GM12878 (cell line): ENCODE data around the gene HDHD2. TPM values are rescaled to one million over a fixed set of nuclear protein-coding genes. Genes with fewer than 3 reads are reported as not detected.

Source experiments
- ATAC-seq: fragments of 200-7000 bp; cut with Tn5 transposase; 3 replicates; pipeline ENCODE4 v1.9.1; 2020; ENCODE audit warnings: mild to moderate bottlenecking, moderate library complexity
- BruUV-seq: library from RNA; stranded (reverse); fragments of 400-500 nt; replicated peaks from 2 replicates; lab custom pipeline; 2021; lab: Mats Ljungman, UMichigan
- CTCF ChIA-PET: fragments of 300-600 bp; sonication (Branson Sonifier 250); formaldehyde crosslinking; extraction: SDS; loops from one replicate; lab custom pipeline; 2021; ENCODE audit warnings: inconsistent platforms; lab: Yijun Ruan, JAX
- POLR2A ChIA-PET: fragments of 350-600 bp; formaldehyde crosslinking; extraction: SDS; loops from one replicate; lab custom pipeline; 2021; ENCODE audit warnings: inconsistent platforms; lab: Charles Lee
- RAD21 ChIA-PET: fragments of 300-600 bp; sonication (Branson Sonifier 250); formaldehyde crosslinking; loops from one replicate; lab custom pipeline; 2023; ENCODE audit warnings: antibody characterized with exemption; ENCODE audit not compliant: unreplicated experiment; lab: Charles Lee
- SMC1A ChIA-PET: fragments of 300-600 bp; sonication (Branson Sonifier 250); formaldehyde crosslinking; loops from one replicate; lab custom pipeline; 2023; ENCODE audit not compliant: unreplicated experiment, uncharacterized antibody; lab: Charles Lee
- DNase-seq: peaks from one replicate; pipeline ENCODE4 v3.0.0-alpha.2; 2011; ENCODE audit warnings: low read depth, low spot score
- FAIRE-seq: peaks from 3 replicates; lab custom pipeline; 2011; peaks lifted over from hg19 to GRCh38; lab: Jason Lieb, UNC
- H2AFZ ChIP-seq: 2 replicates; pipeline ENCODE4 v1.6.0; 2011; ENCODE audit warnings: low read depth, low read length, control low read depth; ENCODE audit not compliant: control insufficient read depth
- H3K27ac ChIP-seq: 2 replicates; pipeline ENCODE4 v1.5.1; 2011; ENCODE audit warnings: control low read depth; ENCODE audit not compliant: control insufficient read depth, insufficient read depth
- H3K27me3 ChIP-seq, 2 experiments: replicated peaks in 1 of 2; 2 replicates each; pipeline versions ENCODE4 v1.6.0 to v1.6.1; 2011; ENCODE audit warnings: low read length in 1 of 2; ENCODE audit not compliant: control insufficient read depth in 2 of 2, insufficient read depth in 2 of 2
- H3K36me3 ChIP-seq, 2 experiments: 2 replicates each; pipeline ENCODE4 v1.5.1; 2011; ENCODE audit warnings: low read length in 1 of 2; ENCODE audit not compliant: control insufficient read depth in 2 of 2, insufficient read depth in 2 of 2
- H3K4me1 ChIP-seq: 2 replicates; pipeline ENCODE4 v1.6.1; 2011; ENCODE audit warnings: mild to moderate bottlenecking, low read length, moderate library complexity, mixed read lengths; ENCODE audit not compliant: control insufficient read depth, insufficient read depth
- H3K4me2 ChIP-seq: 2 replicates; pipeline ENCODE4 v1.6.0; 2011; ENCODE audit warnings: control low read depth; ENCODE audit not compliant: control insufficient read depth, insufficient read depth
- H3K4me3 ChIP-seq: fragments of 200-600 bp; sonication (generic); 2 replicates; pipeline ENCODE4 v1.5.1; 2016
- H3K79me2 ChIP-seq: 2 replicates; pipeline ENCODE4 v1.6.0; 2011; ENCODE audit warnings: low read length; ENCODE audit not compliant: control insufficient read depth, insufficient read depth
- H3K9ac ChIP-seq: 2 replicates; pipeline ENCODE4 v1.8.0; 2011; ENCODE audit warnings: low read length, control low read depth, mixed read lengths; ENCODE audit not compliant: control insufficient read depth, insufficient read depth
- H3K9me3 ChIP-seq: replicated peaks from 3 replicates; pipeline ENCODE4 v1.5.1; 2011; ENCODE audit warnings: mild to moderate bottlenecking, low read length; ENCODE audit not compliant: control insufficient read depth, insufficient read depth
- H4K20me1 ChIP-seq: 2 replicates; pipeline ENCODE4 v1.6.0; 2011; ENCODE audit not compliant: control insufficient read depth, insufficient read depth
- CBFB ChIP-seq: IDR thresholded peaks from 2 replicates; pipeline ENCODE4 v1.6.1; 2016; ENCODE audit warnings: antibody characterized with exemption, low read depth
- CUX1 ChIP-seq: IDR thresholded peaks from 2 replicates; pipeline ENCODE4 v1.6.1; 2012; ENCODE audit warnings: improper control_type of control experiment, low read depth, low read length; ENCODE audit not compliant: insufficient replicate concordance
- ETV6 ChIP-seq, 2 experiments: fragments of 450-650 bp in 1 of 2; IDR thresholded peaks in 1 of 2; conservative IDR thresholded peaks in 1 of 2; 2 replicates each; pipeline ENCODE4 v1.6.1; 2014; ENCODE audit warnings: antibody characterized with exemption in 1 of 2, borderline replicate concordance in 1 of 2, low read depth in 1 of 2, mild to moderate bottlenecking in 1 of 2, moderate library complexity in 1 of 2
- GABPA ChIP-seq: IDR thresholded peaks from 2 replicates; pipeline ENCODE4 v1.6.1; 2014; ENCODE audit warnings: antibody characterized with exemption, low read depth, mild to moderate bottlenecking, inconsistent platforms
- HDAC6 ChIP-seq: fragments of 200-600 bp; sonication (generic); IDR thresholded peaks from one replicate; pipeline ENCODE4 v1.8.0; 2017; ENCODE audit warnings: antibody characterized with exemption; ENCODE audit not compliant: unreplicated experiment
- HDGF ChIP-seq: fragments of 450-650 bp; IDR thresholded peaks from 2 replicates; pipeline ENCODE4 v1.6.1; 2016; ENCODE audit warnings: antibody characterized with exemption
- IKZF1 ChIP-seq: fragments of 450-650 bp; conservative IDR thresholded peaks from 2 replicates; pipeline ENCODE4 v1.6.1; 2017; ENCODE audit warnings: antibody characterized with exemption, mild to moderate bottlenecking
- KDM1A ChIP-seq: fragments of 200-600 bp; sonication (generic); IDR thresholded peaks from 2 replicates; pipeline ENCODE4 v1.6.1; 2016; ENCODE audit warnings: borderline replicate concordance
- KLF5 ChIP-seq: fragments of 450-650 bp; IDR thresholded peaks from 2 replicates; pipeline ENCODE4 v1.6.1; 2014; ENCODE audit warnings: mild to moderate bottlenecking; ENCODE audit not compliant: partially characterized antibody
- PAX5 ChIP-seq: IDR thresholded peaks from 2 replicates; pipeline ENCODE4 v1.6.1; 2011; ENCODE audit warnings: low read depth, low read length, borderline replicate concordance
- SIN3A ChIP-seq: IDR thresholded peaks from 2 replicates; pipeline ENCODE4 v1.6.1; 2012; ENCODE audit warnings: low read depth, low read length, improper control_type of control experiment
- ZNF207 ChIP-seq: fragments of 450-650 bp; IDR thresholded peaks from 2 replicates; pipeline ENCODE4 v1.6.1; 2014; ENCODE audit warnings: antibody characterized with exemption, mild to moderate bottlenecking, borderline replicate concordance
- ZNF217 ChIP-seq: fragments of 450-650 bp; IDR thresholded peaks from 2 replicates; pipeline ENCODE4 v1.6.1; 2017; ENCODE audit warnings: antibody characterized with exemption, mild to moderate bottlenecking
- WGBS: methylation state at CpG from one replicate; pipeline ENCODE4 v1.1.6; 2016; ENCODE audit warnings: low lambda C conversion rate; ENCODE audit not compliant: insufficient replicate concordance, insufficient coverage; ENCODE audit errors: missing lambda C conversion rate; 5-methylcytosine and 5-hydroxymethylcytosine counted together
- in situ Hi-C: fragments of 300-500 bp; cut with MboI; formaldehyde crosslinking; loops from 9 replicates; pipeline ENCODE4 v1.14.3; 2018; ENCODE audit warnings: mixed read lengths
- intact Hi-C: fragments of 100-400 bp; cut with micrococcal nuclease; formaldehyde crosslinking; loops from one replicate; pipeline ENCODE4 v1.14.2; 2022; ENCODE audit not compliant: unreplicated experiment
- polyA plus RNA-seq, 11 experiments: library from polyadenylated mRNA; depleted of rRNA in 4 of 11; unstranded in 6 of 11; stranded (reverse) in 5 of 11; fragments of >200 nt; fragmentation: Nextera tagmentation in 4 of 11; fragmentation: Illumina TruSeq in 1 of 11; extraction: Ambion mirVana in 4 of 11; extraction: Trizol in 1 of 11; gene quantifications; 1 replicate in 1 of 11; 2 replicates in 10 of 11; pipeline versions ENCODE4 v1.2.1 to v1.2.3, GENCODE V29; 2011 to 2016; ENCODE audit warnings: inconsistent platforms in 2 of 11, missing spikeins in 2 of 11, low read depth in 1 of 11
- total RNA-seq, 4 experiments: library from RNA; depleted of rRNA in 3 of 4; stranded (reverse); fragments of >200 nt in 3 of 4; fragmentation: Illumina TruSeq in 1 of 4; extraction: Trizol in 1 of 4; gene quantifications; 2 replicates each; pipeline versions ENCODE4 v1.2.1 to v1.2.3, GENCODE V29; 2013 to 2021
- TF ChIP-seq, protein P1 (sequence below): IDR thresholded peaks from 2 replicates; pipeline ENCODE4 v1.6.1; 2012; ENCODE audit warnings: low read depth, low read length, improper control_type of control experiment

Gene HDHD2
- total and polyA plus RNA-seq, 10 of the 15 experiments (the other 5 are each of a cell fraction or from before 2014, with no cell fraction given), result 4.6 to 29.1 (median 17.7) TPM

GRCh38 chr18:47063096-47063495, 87.2 kb downstream of the HDHD2 start:
- intact Hi-C loops (no loop called here), in situ Hi-C loops (no loop called here)
- SMC1A ChIA-PET, result interaction anchor here (1.3 kb wide), 1 partner anchor 12 kb away, joined by 5 read pairs; no protein-coding TSS in a partner anchor
- Histone ChIP-seq H3K9me3 (no peaks in the 10 kb centered on the region), H4K20me1 (no peaks in the 10 kb centered on the region), H3K4me2 (no peak overlapping the region), H3K9ac (no peak overlapping the region), H3K4me3 (no peak overlapping the region), H3K27ac (no peak overlapping the region), H3K27me3 (no peaks in the 10 kb centered on the region), H3K36me3 (no peaks in the 10 kb centered on the region), H2AFZ (no peak overlapping the region), H3K4me1 (no peaks in the 10 kb centered on the region), H3K79me2 (no peaks in the 10 kb centered on the region)
- POLR2A ChIA-PET, result no interaction called here
- CTCF ChIA-PET, result interaction anchor here (1.1 kb wide), 1 partner anchor 142 kb away, joined by 3 read pairs; no protein-coding TSS in a partner anchor
- ATAC-seq (no peak), FAIRE-seq (no peak), DNase-seq (no peak)
- BruUV-seq, result no TSS peak
- RAD21 ChIA-PET, result no interaction called here
- no peak for TF ChIP-seq KLF5
- no peak for TF ChIP-seq ETV6 (conservative IDR thresholded peaks at IDR 0.05 in 1 of 2, IDR thresholded peaks at IDR 0.05 in 1 of 2; ENCODE audit: borderline replicate concordance in 1 of 2, low read depth in 1 of 2)
- no peak for TF ChIP-seq HDAC6
- TF ChIP-seq GABPA, result no peak
- TF ChIP-seq, protein P1, sequence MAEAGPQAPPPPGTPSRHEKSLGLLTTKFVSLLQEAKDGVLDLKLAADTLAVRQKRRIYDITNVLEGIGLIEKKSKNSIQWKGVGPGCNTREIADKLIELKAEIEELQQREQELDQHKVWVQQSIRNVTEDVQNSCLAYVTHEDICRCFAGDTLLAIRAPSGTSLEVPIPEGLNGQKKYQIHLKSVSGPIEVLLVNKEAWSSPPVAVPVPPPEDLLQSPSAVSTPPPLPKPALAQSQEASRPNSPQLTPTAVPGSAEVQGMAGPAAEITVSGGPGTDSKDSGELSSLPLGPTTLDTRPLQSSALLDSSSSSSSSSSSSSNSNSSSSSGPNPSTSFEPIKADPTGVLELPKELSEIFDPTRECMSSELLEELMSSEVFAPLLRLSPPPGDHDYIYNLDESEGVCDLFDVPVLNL, result no peak
- TF ChIP-seq SIN3A, result no peak
- no peak for TF ChIP-seq CUX1
- TF ChIP-seq PAX5, result no peak
- no peak for TF ChIP-seq HDGF
- no peak for TF ChIP-seq KDM1A
- no peak for TF ChIP-seq ZNF217
- no peak for TF ChIP-seq CBFB
- TF ChIP-seq IKZF1, result no peak
- no peak for TF ChIP-seq ZNF207
- WGBS, result 41% methylated on average over 8 of the region's 8 CpGs
